ENCODE results near the gene ASB2.

The ASB2 gene

DNA sequence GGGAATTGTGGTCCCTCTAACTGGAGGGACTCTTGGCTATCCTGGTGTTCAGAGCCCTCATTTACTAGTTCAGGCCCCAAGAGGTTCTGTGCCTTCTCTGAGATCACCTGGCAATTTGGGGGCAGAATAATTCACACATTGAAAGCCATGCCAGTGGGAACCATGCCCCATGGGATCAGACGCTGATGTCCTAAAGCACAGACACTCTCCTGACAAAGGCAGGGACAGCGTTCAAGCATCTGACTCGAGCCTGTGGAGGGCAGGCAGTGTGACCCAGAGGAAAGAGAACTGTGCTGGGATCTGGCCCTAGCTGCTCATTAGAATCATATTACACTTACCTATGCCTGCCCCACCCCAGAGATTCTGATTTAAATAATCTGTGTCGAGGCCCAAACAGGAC is 2.4 kb upstream of the ASB2 start:
- no peak for DNase-seq

DNA sequence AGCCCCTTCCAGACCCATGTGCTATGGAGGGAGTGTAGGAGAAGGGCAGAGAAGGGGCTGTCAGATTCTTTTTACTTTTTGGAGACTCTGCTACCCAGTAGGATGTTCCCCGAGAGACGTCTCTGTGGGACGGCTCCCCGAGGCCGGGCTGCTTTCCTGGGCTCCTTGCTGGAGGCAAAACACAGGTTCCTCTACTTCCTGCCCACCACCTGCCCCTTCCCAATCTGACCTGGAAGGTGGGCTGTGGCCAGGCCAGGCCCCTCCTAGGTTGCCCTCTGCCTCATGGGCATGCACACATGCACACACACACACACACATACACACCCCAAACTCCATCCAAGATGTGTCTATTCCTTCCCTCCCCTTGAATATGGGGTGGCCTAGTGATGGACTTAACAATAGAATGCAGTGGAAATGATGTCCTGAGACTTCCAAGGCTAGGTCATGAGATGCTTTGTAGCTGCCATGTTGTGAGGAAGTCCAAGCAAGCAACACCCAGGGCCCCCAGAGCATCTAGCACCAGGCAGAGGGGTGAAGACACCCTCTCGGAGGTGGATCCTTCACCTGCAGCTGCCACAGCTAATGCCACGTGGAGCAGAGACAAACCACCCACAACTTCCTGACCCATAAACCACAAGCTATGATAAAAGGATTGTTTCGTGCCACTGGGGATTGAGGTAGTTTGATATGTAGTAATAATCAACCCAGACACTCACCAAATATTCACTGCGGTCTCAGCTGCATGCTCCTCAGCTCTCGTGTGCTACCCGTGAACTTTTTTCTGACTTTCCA is 1.6 kb upstream of the ASB2 start:
- DNase-seq = no peak

DNA sequence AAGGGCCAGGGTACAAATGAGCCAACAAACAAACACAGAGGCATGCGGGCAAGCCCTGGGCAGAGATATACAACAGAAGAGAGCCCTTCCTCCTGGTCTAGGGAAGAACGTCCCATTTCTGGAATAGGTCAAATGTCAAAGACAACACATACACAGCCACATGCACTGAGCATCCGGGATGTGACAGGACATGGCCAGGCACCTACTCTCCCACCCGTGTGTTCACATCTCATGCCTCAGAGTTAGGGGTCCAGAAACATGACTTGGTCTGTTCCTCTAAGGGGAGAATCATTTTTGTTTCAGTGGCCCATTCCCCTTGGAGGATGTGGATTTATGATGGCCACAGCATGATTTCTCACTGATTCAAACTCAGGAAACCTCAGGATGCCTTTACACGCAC is 801 bp upstream of the ASB2 start:
- DNase-seq = no peak

DNA sequence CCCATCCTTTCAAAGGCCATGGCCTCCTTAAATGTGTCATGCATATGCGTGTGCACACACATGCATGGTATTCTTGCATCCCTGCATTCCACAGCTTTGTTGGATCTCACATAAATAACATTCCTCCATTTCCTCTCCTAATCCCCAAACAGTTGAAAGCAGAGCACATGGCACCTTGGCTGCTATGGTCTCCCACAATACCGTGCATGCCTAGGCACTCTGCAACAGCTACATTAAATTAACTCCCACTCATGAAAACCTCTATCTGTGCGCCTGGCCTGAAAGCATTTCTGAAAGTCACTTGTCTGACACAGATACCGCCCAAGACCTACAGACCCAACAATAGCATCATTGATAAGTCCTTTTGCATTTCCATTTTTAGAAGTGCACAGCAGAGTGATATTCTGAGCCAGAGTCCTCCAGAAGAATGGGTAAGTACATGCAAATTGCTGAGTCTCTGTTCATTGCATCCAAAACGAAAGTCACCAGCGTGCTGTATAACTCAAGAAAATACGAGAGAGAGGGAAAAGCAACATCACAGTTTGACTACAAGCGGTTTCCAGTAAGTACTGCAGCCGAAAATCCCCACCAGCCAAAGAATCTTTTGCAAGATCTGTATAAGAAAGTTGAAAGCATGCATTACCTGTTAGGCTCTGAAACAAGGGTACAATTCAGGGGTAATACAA is 436 bp downstream of the ASB2 start:
- no peak for DNase-seq

DNA sequence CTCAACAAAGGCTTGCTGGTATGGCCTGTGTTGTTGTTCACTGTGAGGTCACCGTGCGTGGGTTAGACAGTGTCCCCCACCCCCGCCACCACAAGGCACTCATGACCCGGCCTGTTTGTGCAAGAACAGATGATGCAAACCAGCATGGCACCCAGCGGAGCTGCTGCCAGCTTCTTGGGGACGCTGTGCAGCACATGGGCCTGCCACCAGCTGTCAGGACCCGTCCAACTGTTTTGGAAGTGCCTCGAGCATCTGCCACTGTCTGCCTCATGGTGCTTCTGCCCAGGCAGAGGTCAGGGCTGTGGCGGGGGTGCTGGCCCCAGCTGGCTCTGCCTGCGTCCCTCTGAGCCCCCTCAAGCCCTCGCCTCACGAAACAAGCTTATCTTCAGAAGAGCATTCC is 1.5 kb downstream of the ASB2 start:
- no peak for DNase-seq

- DNase-seq = no peak
Measured at GRCh38 chr14:93974299-93974698, 2.1 kb downstream of the ASB2 start.

GRCh38 chr14:93973607-93974006 is 2.8 kb downstream of the ASB2 start:
- no peak for DNase-seq

DNA sequence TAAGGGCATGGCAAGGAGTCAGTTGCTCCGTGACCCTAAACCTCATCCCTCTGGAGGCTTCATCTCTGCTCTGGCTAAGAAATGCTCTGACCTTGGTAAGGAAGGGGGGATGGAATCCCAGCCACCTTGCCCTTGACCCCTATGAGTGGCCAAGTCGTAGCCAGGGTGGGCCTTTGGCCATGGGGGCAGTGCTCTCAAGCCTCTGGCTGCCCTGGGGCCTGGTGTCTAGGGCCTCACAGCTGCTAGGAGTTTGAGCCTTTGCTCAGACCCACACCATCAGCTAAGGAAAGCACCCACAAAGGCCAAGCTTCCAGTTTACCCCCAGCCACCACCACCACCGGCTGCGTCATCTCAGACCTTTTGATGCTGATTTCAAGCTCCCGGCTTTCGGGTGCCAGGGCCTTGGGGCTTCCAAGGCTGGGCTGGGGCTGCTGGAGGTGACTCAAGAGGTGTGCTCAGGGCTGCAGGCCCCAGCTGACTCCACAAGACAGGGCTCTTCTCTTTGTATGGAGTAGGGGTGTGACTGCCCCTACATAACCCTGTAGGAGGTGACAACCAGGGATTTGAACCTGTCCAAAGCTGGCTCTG is 3.7 kb downstream of the ASB2 start:
- DNase-seq = no peak

GRCh38 chr14:93971635-93972027 is 4.7 kb downstream of the ASB2 start:
- DNase-seq = no peak

GRCh38 chr14:93970965-93971634 is 5.3 kb downstream of the ASB2 start:
- DNase-seq = no peak

GRCh38 chr14:93970585-93970964 is 5.8 kb downstream of the ASB2 start:
- DNase-seq = peak; percentile 6

DNA sequence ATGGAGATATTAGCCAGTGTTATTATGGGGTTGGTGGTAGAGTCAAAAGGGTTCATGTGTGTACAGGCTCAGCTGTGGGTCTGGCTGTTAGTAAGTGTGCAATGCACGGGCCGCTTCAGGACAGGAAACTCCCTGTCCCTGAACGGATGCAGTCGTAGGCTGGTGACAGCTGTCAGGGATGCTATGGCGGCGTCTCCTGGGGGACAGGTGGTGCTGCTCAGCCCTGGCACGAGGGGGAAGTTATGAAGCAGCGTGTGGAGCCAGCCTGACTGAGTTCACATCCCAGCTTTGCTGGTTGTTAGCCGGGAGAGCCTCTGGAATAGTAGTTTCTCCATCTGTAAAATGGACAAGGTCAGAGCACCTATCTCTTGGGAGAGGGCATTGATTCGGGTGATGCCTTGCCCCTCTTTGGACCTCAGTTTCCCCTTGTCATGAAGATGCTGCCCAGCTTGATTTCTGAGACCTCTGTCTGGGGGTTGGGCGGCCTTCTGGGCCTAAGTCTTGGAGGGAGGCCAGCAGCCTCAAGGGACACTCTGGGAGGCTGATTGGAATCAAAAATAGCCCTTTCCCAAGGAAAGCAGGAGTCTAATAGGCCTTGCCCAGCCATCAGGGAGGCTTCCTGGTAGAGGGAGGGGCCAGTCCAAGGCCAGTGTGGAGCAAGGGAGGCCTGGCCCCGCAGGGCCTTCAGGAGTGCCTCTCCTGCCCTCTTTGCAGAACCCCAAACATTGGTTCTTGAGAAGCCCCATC is 7.1 kb downstream of the ASB2 start:
- no peak for DNase-seq

GRCh38 chr14:93967637-93968250 is 8.6 kb downstream of the ASB2 start:
- DNase-seq = no peak

- DNase-seq = no peak
Measured at GRCh38 chr14:93965946-93966474, 10.4 kb downstream of the ASB2 start.

DNA sequence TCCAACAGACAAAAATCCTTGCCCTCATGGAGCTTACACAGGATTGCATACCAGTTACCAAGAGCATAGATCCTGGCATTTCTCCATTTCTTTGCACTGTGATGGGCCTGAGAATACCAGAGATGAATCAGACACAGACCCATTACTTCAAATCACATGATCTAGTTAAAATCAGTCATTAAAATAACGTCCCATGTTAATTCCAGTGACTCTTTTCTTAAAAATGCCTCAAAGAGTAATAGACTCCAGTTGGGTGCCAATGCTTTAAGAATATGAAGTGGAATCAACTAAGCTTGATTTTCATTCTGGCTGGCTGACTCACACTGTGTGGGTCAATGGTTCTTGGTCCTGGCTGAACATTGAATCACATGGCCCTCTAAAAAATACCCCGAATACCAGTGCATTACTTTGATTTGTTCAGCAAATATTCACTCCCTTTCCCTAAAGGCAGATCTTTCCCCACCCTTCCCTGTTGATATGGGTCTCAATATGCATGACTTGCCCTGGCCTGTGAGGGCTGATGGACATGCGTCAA is 11.0 kb downstream of the ASB2 start:
- DNase-seq = no peak

DNA sequence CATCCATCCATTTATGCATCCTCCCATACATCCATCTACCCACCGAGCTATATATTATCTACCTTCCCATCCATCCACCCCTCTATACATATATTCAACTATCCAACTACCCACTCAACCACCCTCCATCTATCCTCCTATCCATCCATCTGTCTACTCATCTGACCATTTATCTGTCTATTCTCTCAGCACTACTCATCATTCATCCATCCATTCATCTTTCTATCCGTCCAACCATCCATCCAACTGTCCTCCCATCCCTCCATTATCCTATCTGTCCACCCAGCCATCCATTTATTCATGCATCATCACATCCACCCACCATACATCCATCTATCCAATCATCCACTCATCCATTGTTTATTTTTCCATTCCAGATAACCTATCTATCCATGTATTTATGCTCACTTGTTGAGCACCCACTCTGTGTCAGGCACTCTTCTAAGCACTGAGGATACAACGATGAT is 11.5 kb downstream of the ASB2 start:
- DNase-seq = no peak

DNA sequence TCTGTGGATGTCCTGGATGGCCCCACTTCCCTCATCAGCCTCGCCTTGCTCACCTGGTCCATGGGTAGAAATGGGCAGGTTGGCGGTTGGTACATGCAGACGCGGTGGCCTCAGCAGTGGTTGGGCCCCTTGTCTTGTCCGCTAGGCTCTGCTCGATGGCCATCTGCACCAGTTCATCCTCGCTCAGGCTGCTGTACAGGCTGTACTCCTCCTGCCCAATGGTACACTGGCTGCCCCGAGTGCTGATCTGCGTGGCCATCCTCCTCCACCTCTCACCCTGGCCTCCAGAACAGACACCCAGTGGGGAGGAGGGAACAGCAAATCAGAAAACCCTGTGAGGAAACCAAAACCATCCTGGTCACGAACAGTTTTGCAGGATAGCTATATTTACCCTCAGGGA is 12.1 kb downstream of the ASB2 start:
- no peak for DNase-seq

DNA sequence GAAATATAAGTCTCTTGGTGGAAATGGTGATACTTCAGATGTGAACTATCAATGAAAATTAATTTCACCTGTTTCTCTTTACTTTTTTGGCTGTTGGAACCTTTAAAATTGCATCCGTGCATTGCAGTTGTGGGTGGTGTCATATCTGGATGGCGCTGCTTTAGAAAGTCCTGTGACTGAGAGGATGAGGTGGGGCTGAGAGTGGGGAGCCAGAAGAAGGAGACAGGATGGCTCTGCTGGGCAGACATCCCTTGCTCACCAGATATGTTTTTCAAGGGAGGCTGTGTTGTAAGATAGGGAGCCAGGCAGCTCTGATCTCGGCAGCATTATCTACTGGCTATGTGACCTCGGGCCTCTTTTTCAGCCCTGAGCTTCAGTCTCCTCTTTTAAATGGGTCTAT is 12.7 kb downstream of the ASB2 start:
- DNase-seq = no peak

- DNase-seq = peak; percentile 40
Measured at GRCh38 chr14:93962701-93963601, 13.4 kb downstream of the ASB2 start.

GRCh38 chr14:93961620-93962019 is 14.8 kb downstream of the ASB2 start:
- no peak for DNase-seq

Measured in GF-D8 (cell line).